HFFc6 (cell line): ENCODE measurements around the gene DIP2B. TPM values are rescaled to one million over a fixed set of nuclear protein-coding genes. Genes with fewer than 3 reads are reported as not detected.
A peak's percentile ranks its signal among the peaks of the same experiment; 100 is the strongest.

Experiments used
- DNase-seq: peaks from one replicate; pipeline ENCODE4 v3.0.0-alpha.2; 2018
- H3K27ac Mint-ChIP-seq: 2 replicates; pipeline ENCODE4 v1.8.0; 2020; ENCODE audit warnings: mild to moderate bottlenecking, mixed read lengths
- H3K27me3 Mint-ChIP-seq: 2 replicates; pipeline ENCODE4 v1.8.0; 2021; ENCODE audit warnings: mild to moderate bottlenecking, moderate library complexity, mixed read lengths; ENCODE audit not compliant: insufficient read depth
- H3K36me3 Mint-ChIP-seq: 2 replicates; pipeline ENCODE4 v1.8.0; 2021; ENCODE audit warnings: low read depth, mixed read lengths
- H3K4me1 Mint-ChIP-seq: 2 replicates; pipeline ENCODE4 v1.8.0; 2020; ENCODE audit warnings: low read depth, mixed read lengths
- H3K4me3 Mint-ChIP-seq: 2 replicates; pipeline ENCODE4 v1.8.0; 2020; ENCODE audit warnings: mild to moderate bottlenecking, moderate library complexity, mixed read lengths
- H3K9me3 Mint-ChIP-seq: 2 replicates; pipeline ENCODE4 v1.8.0; 2020; ENCODE audit warnings: mild to moderate bottlenecking, mixed read lengths
- CTCF ChIP-seq: fragments of 200-600 bp; sonication (generic); IDR thresholded peaks from 2 replicates; pipeline ENCODE4 v1.5.0; 2021; ENCODE audit warnings: antibody characterized with exemption, mild to moderate bottlenecking
- long read RNA-seq: library from polyadenylated mRNA; unstranded; transcript quantifications from one replicate; pipeline ENCODE4 v2.0.0, GENCODE V29; 2019
- total RNA-seq, 6 experiments: library from RNA; stranded (reverse); fragmentation: NEBNext Ultra II Directional; extraction: Animal tissue kit (Norgen Biotek cat#: 25700); gene quantifications; 2 replicates in 1 of 6; 3 replicates in 5 of 6; pipeline ENCODE4 v1.2.3, GENCODE V29; 2021

The DIP2B gene
- 10 to 100 TPM; 17.4 to 24.7 (median 20.6) TPM for total RNA-seq
- long read RNA-seq, partial matches to known transcripts, result 5 of 13 reads
- long read RNA-seq, other reads (novel, unspliced or antisense), result 8 of 13 reads

- Mint-ChIP-seq H3K27me3 (no peaks in the 10 kb centered on the region; the same call in 1 of the 2 replicates), H3K4me1 (peaks cover 41% of the 10 kb centered on the region), H3K9me3 (no peaks in the 10 kb centered on the region), H3K36me3 (no peaks in the 10 kb centered on the region), H3K4me3 (peak within 1 kb of the TSS; percentile 93), H3K27ac (peak within 1 kb of the TSS; percentile 90)
- peak; percentile 95 for TF ChIP-seq CTCF
- peak; percentile 86 for DNase-seq
Measured at GRCh38 chr12:50504798-50505674, at the start of gene DIP2B. Gene DIP2B (plus strand): TSS chr12:50504985. CDS start chr12:50505141, 156 bp downstream.

GRCh38 chr12:50458606-50459005, 46.2 kb upstream of the DIP2B start:
- Mint-ChIP-seq H3K36me3 (peaks cover 20% of the 10 kb centered on the region), H3K9me3 (no peaks in the 10 kb centered on the region)
- DNase-seq, result peak; percentile 7

GRCh38 chr12:50467439-50467838, 37.3 kb upstream of the DIP2B start:
- H3K4me1 Mint-ChIP-seq, result peaks cover 7% of the 10 kb centered on the region; the same call in 1 of the 2 replicates
- H3K36me3 Mint-ChIP-seq, result peaks cover 49% of the 10 kb centered on the region
- no peak for DNase-seq
- TF ChIP-seq CTCF, result no peak
- H3K27me3 Mint-ChIP-seq, result peaks cover 2% of the 10 kb centered on the region
- H3K9me3 Mint-ChIP-seq, result no peaks in the 10 kb centered on the region
- no peak overlapping the region for H3K27ac Mint-ChIP-seq
- H3K4me3 Mint-ChIP-seq, result no peak overlapping the region

More at GRCh38 chr12:50458606-50459005, 46.2 kb upstream of the DIP2B start:
- Mint-ChIP-seq H3K27me3 (peaks cover 5% of the 10 kb centered on the region), H3K27ac (no peak overlapping the region), H3K4me3 (no peak overlapping the region), H3K4me1 (peaks cover 11% of the 10 kb centered on the region; the same call in 1 of the 2 replicates)
- no peak for TF ChIP-seq CTCF

GRCh38 chr12:50477241-50477832, 27.4 kb upstream of the DIP2B start:
- H3K9me3 Mint-ChIP-seq, result no peaks in the 10 kb centered on the region

More at GRCh38 chr12:50477241-50477832, 27.4 kb upstream of the DIP2B start:
- Mint-ChIP-seq H3K36me3 (peaks cover 27% of the 10 kb centered on the region), H3K4me3 (no peak overlapping the region), H3K27me3 (no peaks in the 10 kb centered on the region), H3K4me1 (no peaks in the 10 kb centered on the region), H3K27ac (no peak overlapping the region)
- no peak for DNase-seq
- TF ChIP-seq CTCF, result no peak
